Vagina (tissue), 2 donors: Measurements from ENCODE around the gene AREL1. TPM values are rescaled to one million over a fixed set of nuclear protein-coding genes. Genes with fewer than 3 reads are reported as not detected.
A peak's percentile ranks its signal among the peaks of the same experiment; 100 is the strongest.

Experiments used
- DNase-seq, 2 donors: peaks; one replicate each; pipeline ENCODE4 v3.0.0-alpha.2; 2017; ENCODE audit errors: extremely low spot score in 2 of 2
- H3K27ac ChIP-seq: fragments of 200-600 bp; sonication (generic); one replicate; pipeline ENCODE4 v1.5.1; 2019
- H3K27me3 ChIP-seq: fragments of 200-600 bp; sonication (generic); one replicate; pipeline ENCODE4 v1.5.1; 2019
- H3K36me3 ChIP-seq, 2 donors: fragments of 200-600 bp; sonication (generic); one replicate each; pipeline ENCODE4 v1.5.1; 2017 to 2019
- H3K4me1 ChIP-seq: fragments of 200-600 bp; sonication (generic); one replicate; pipeline ENCODE4 v1.5.1; 2019
- H3K4me3 ChIP-seq, 2 donors: fragments of 200-600 bp; sonication (generic); 1 replicate in 1 of 2; 2 replicates in 1 of 2; pipeline ENCODE4 v1.5.1; 2016 to 2019
- H3K9me3 ChIP-seq: fragments of 200-600 bp; sonication (generic); one replicate; pipeline ENCODE4 v1.5.1; 2019
- CTCF ChIP-seq, 3 experiments: fragments of 450-650 bp in 2 of 3; fragments of 200-600 bp in 1 of 3; sonication (generic) in 1 of 3; IDR thresholded peaks; one replicate each; pipeline ENCODE4 v1.5.1; 2017 to 2019; ENCODE audit warnings: antibody characterized with exemption in 3 of 3, mild to moderate bottlenecking in 2 of 3, moderate library complexity in 2 of 3
- POLR2A ChIP-seq, 2 donors: fragments of 450-650 bp; IDR thresholded peaks; one replicate each; pipeline ENCODE4 v1.6.1; 2017; ENCODE audit warnings: antibody characterized with exemption in 2 of 2, mild to moderate bottlenecking in 2 of 2, moderate library complexity in 2 of 2
- POLR2AphosphoS5 ChIP-seq, 2 donors: sonication (generic); formaldehyde crosslinking; IDR thresholded peaks; one replicate each; pipeline ENCODE4 v1.9.0; 2017; ENCODE audit warnings: antibody characterized with exemption in 2 of 2, mild to moderate bottlenecking in 2 of 2, low read depth in 1 of 2; ENCODE audit not compliant: insufficient read depth in 1 of 2
- intact Hi-C: fragments of 100-400 bp; cut with DNase I; formaldehyde crosslinking; loops from one replicate; pipeline ENCODE4 v1.15.1; 2023
- total RNA-seq: library from RNA; depleted of rRNA; stranded (reverse); fragments of >200 nt; gene quantifications from one replicate; pipeline ENCODE4 v1.2.3, GENCODE V29; 2016

The AREL1 gene
- total RNA-seq, 1 donor from 2014 or later, result 32.7 TPM

- Histone ChIP-seq H3K4me3 (no peak overlapping the region), H3K27me3 (no peaks in the 10 kb centered on the region), H3K4me1 (peaks cover 84% of the 10 kb centered on the region), H3K9me3 (no peaks in the 10 kb centered on the region), H3K36me3 (no peaks in the 10 kb centered on the region), H3K27ac (no peak overlapping the region)
- intact Hi-C loops, result no loop called here
- TF ChIP-seq CTCF (IDR thresholded peaks at IDR 0.05) (no peak), POLR2A (IDR thresholded peaks at IDR 0.05) (no peak), POLR2AphosphoS5 (IDR thresholded peaks at IDR 0.05; ENCODE audit: insufficient read depth in 1 of 2, low read depth in 1 of 2) (no peak)
- no peak for DNase-seq
Observed at GRCh38 chr14:74615735-74616134, 97.1 kb downstream of the AREL1 start.

GRCh38 chr14:74614508-74615495, 98.1 kb downstream of the AREL1 start:
- intact Hi-C loops, result loop anchor here (5.0 kb wide), 1 partner anchor 97 kb away; the partner anchor contains the start of genes AREL1 and FCF1
- Histone ChIP-seq H3K36me3 (no peaks in the 10 kb centered on the region), H3K9me3 (no peaks in the 10 kb centered on the region), H3K4me3 (no peak overlapping the region), H3K4me1 (peaks cover 83% of the 10 kb centered on the region), H3K27me3 (no peaks in the 10 kb centered on the region), H3K27ac (no peak overlapping the region)
- no peak for DNase-seq
- TF ChIP-seq POLR2AphosphoS5 (IDR thresholded peaks at IDR 0.05; ENCODE audit: insufficient read depth in 1 of 2, low read depth in 1 of 2), result no peak
- no peak for TF ChIP-seq POLR2A (IDR thresholded peaks at IDR 0.05)
- no peak for TF ChIP-seq CTCF (IDR thresholded peaks at IDR 0.05)

GRCh38 chr14:74613211-74613914, 99.5 kb downstream of the AREL1 start:
- Histone ChIP-seq H3K27me3 (no peaks in the 10 kb centered on the region), H3K36me3 (no peaks in the 10 kb centered on the region), H3K9me3 (no peaks in the 10 kb centered on the region), H3K27ac (no peak overlapping the region), H3K4me1 (peaks cover 77% of the 10 kb centered on the region), H3K4me3 (peak overlapping the region in 1 of 2 donors; percentile 62)
- DNase-seq, result no peak
- TF ChIP-seq POLR2AphosphoS5 (IDR thresholded peaks at IDR 0.05; ENCODE audit: insufficient read depth in 1 of 2, low read depth in 1 of 2) (no peak), CTCF (IDR thresholded peaks at IDR 0.05) (no peak), POLR2A (IDR thresholded peaks at IDR 0.05) (no peak)
- intact Hi-C loops, result loop anchor here (2.0 to 5.0 kb wide), 2 partner anchors 99 to 113 kb away; partner anchors contain the start of genes AREL1 and FCF1

DNA sequence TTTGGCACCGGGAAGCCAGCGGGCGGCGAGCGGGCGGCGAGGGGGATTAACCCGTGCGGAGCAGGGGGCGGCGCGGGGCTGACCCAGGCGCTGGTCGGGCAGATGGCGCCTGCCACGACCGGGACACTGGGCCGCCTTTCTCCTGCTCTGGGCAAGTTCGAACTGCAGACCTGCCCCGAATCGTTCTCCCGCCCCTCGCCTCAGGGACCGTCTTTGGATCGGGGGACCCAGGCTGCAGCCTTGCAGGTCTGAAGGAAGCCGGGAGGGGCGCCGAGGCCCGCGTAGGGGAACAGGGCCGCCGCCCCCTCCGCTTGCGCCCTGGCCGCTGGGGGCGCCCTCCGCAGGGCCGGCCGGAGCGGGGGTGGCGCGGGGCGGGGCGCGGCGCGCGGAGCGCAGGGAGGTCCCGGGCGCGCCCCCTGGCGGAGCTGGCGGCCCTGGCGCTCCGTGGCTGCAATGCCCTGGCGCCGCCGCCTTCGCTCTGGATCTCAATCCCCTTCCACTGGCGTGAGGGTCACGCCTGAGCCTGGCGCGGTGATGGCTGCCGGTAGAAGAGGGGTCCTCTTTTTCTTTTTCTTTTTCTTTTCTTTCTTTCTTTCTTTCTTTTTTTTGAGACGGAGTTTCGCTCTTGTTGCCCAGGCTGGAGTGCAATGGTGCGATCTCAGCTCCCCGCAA, 100.4 kb downstream of the AREL1 start:
- no peak for DNase-seq
- TF ChIP-seq POLR2AphosphoS5 (IDR thresholded peaks at IDR 0.05; ENCODE audit: insufficient read depth in 1 of 2, low read depth in 1 of 2) (peak in 1 of 2 donors; percentile 66), CTCF (IDR thresholded peaks at IDR 0.05) (peak; percentile 15 to 41 (median 30)), POLR2A (IDR thresholded peaks at IDR 0.05) (no peak)
- intact Hi-C loops, result loop anchor here (2.0 to 5.0 kb wide), 2 partner anchors 100 to 112 kb away; partner anchors contain the start of genes AREL1 and FCF1
- no peaks in the 10 kb centered on the region for H3K9me3 ChIP-seq
- no peaks in the 10 kb centered on the region for H3K27me3 ChIP-seq
- peak overlapping the region; percentile 62 to 71 for H3K4me3 ChIP-seq
- H3K36me3 ChIP-seq, result no peaks in the 10 kb centered on the region
- peak overlapping the region; percentile 72 for H3K27ac ChIP-seq
- H3K4me1 ChIP-seq, result peaks cover 68% of the 10 kb centered on the region
